Peyer's patch (tissue), 4 donors: Measurements from ENCODE around the gene KLHL41. TPM values are rescaled to one million over a fixed set of nuclear protein-coding genes. Genes with fewer than 3 reads are reported as not detected.

Experiments
- DNase-seq, 3 donors: peaks; one replicate each; pipeline ENCODE4 v3.0.0-alpha.2; 2017 to 2019
- H3K27ac ChIP-seq, 4 donors: fragments of 200-600 bp; sonication (generic); one replicate each; pipeline ENCODE4 v1.5.1; 2016 to 2019
- H3K27me3 ChIP-seq, 2 donors: fragments of 200-600 bp; sonication (generic); one replicate each; pipeline ENCODE4 v1.5.1; 2019
- H3K36me3 ChIP-seq, 3 donors: fragments of 200-600 bp; sonication (generic); one replicate each; pipeline ENCODE4 v1.5.1; 2016 to 2019
- H3K4me1 ChIP-seq, 4 donors: fragments of 200-600 bp; sonication (generic); one replicate each; pipeline ENCODE4 v1.5.1; 2016 to 2019
- H3K4me3 ChIP-seq, 4 donors: fragments of 200-600 bp; sonication (generic); 1 replicate in 3 of 4; 2 replicates in 1 of 4; pipeline ENCODE4 v1.5.1; 2016 to 2019; ENCODE audit warnings: mild to moderate bottlenecking in 1 of 4
- H3K9me3 ChIP-seq, 4 donors: fragments of 200-600 bp; sonication (generic); one replicate each; pipeline ENCODE4 v1.5.1; 2016 to 2019; ENCODE audit warnings: mild to moderate bottlenecking in 1 of 4
- POLR2A ChIP-seq, 2 donors: fragments of 450-650 bp; IDR thresholded peaks; one replicate each; pipeline ENCODE4 v1.5.1; 2017; ENCODE audit warnings: antibody characterized with exemption in 2 of 2, mild to moderate bottlenecking in 2 of 2, moderate library complexity in 2 of 2
- total RNA-seq, 4 donors: library from RNA; depleted of rRNA; stranded (reverse); fragments of >200 nt; gene quantifications; one replicate each; pipeline ENCODE4 v1.1.0, GENCODE V29; 2016
- TF ChIP-seq, protein P1 (sequence below), 6 experiments: fragments of 450-650 bp in 4 of 6; fragments of 200-600 bp in 2 of 6; sonication (generic) in 1 of 6; IDR thresholded peaks; one replicate each; pipeline ENCODE4 v1.5.1; 2017 to 2019; ENCODE audit warnings: antibody characterized with exemption in 6 of 6, mild to moderate bottlenecking in 3 of 6, moderate library complexity in 1 of 6

Gene KLHL41
- total RNA-seq, 4 donors from 2014 or later, result 0.67 TPM; not detected in 3

DNA sequence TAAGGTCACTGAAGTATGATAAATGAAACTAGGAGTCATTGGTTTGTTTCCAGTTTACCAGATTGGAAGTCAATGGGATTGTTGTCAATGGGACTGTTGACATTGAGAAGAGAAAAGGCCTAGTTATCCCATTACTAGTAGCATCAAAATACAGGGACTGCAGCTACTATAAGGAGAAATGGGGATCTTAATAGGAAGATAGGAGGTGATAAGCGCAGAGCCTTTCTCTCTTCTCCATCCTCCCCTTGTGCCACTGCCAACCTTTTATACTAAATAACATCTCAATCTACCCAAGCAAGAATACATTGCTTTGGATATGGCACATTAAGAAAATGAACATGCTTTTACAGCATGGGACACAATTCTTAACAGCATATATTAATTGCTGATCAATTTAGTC, 40.7 kb upstream of the KLHL41 start:
- no peak overlapping the region for H3K4me3 ChIP-seq
- no peak for DNase-seq
- H3K9me3 ChIP-seq, result no peaks in the 10 kb centered on the region
- TF ChIP-seq, protein P1, sequence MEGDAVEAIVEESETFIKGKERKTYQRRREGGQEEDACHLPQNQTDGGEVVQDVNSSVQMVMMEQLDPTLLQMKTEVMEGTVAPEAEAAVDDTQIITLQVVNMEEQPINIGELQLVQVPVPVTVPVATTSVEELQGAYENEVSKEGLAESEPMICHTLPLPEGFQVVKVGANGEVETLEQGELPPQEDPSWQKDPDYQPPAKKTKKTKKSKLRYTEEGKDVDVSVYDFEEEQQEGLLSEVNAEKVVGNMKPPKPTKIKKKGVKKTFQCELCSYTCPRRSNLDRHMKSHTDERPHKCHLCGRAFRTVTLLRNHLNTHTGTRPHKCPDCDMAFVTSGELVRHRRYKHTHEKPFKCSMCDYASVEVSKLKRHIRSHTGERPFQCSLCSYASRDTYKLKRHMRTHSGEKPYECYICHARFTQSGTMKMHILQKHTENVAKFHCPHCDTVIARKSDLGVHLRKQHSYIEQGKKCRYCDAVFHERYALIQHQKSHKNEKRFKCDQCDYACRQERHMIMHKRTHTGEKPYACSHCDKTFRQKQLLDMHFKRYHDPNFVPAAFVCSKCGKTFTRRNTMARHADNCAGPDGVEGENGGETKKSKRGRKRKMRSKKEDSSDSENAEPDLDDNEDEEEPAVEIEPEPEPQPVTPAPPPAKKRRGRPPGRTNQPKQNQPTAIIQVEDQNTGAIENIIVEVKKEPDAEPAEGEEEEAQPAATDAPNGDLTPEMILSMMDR (IDR thresholded peaks at IDR 0.05), result no peak
- TF ChIP-seq POLR2A (IDR thresholded peaks at IDR 0.05), result no peak
- H3K27me3 ChIP-seq, result no peaks in the 10 kb centered on the region
- no peaks in the 10 kb centered on the region for H3K4me1 ChIP-seq
- no peak overlapping the region for H3K27ac ChIP-seq
- no peaks in the 10 kb centered on the region for H3K36me3 ChIP-seq

DNA sequence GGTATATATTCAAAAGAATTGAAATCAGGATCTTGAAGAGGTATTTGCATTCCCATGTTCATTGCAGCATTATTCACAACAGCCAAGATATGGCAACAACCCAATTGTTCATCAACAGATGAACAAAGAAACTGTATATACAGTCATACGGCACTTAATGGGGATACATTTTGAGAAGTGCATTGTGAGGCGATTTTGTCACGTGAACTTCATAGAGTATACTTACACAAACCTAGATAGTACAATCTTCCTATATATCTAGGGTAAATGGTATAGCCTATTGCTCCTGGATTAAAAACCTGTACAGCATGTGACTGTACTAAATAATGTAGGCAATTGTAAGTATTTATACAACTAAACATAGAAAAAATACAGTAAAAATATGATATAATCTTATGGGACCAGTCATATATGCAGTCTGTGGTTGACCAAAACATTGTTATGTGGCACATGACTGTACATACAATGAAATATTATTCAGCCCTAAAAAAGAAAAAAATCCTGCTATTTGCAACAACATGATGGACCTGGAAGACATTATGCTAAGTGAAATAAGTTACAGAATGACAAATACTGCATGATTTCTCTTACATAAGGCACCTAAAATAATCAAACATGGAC, 39.4 kb upstream of the KLHL41 start:
- Histone ChIP-seq H3K4me3 (no peak overlapping the region), H3K36me3 (no peaks in the 10 kb centered on the region), H3K9me3 (no peaks in the 10 kb centered on the region), H3K27ac (no peak overlapping the region), H3K27me3 (no peaks in the 10 kb centered on the region), H3K4me1 (no peaks in the 10 kb centered on the region)
- TF ChIP-seq, protein P1 (IDR thresholded peaks at IDR 0.05), result no peak
- TF ChIP-seq POLR2A (IDR thresholded peaks at IDR 0.05), result no peak
- no peak for DNase-seq

DNA sequence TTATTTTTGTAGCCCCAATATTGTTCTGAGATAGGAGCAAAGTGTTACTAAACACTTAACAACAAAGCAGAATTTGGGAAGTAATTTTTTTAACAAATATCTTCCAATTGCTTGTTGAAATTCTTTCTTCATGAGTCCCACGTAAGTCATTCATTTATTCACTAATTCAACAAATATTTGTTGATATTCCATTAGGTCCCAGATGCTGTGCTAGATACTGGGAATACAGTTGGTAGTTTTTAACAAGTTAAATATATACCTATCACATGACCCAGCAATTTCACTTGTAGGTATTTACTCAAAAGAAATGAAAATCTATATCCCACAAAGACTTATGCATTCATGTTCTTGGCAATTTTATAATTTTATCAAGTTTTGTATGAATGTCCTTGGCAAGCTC, 37.3 kb upstream of the KLHL41 start:
- Histone ChIP-seq H3K9me3 (no peaks in the 10 kb centered on the region), H3K27me3 (no peaks in the 10 kb centered on the region), H3K4me3 (no peak overlapping the region), H3K27ac (no peak overlapping the region), H3K4me1 (no peaks in the 10 kb centered on the region), H3K36me3 (no peaks in the 10 kb centered on the region)
- TF ChIP-seq POLR2A (IDR thresholded peaks at IDR 0.05), result no peak
- TF ChIP-seq, protein P1 (IDR thresholded peaks at IDR 0.05), result no peak
- no peak for DNase-seq

DNA sequence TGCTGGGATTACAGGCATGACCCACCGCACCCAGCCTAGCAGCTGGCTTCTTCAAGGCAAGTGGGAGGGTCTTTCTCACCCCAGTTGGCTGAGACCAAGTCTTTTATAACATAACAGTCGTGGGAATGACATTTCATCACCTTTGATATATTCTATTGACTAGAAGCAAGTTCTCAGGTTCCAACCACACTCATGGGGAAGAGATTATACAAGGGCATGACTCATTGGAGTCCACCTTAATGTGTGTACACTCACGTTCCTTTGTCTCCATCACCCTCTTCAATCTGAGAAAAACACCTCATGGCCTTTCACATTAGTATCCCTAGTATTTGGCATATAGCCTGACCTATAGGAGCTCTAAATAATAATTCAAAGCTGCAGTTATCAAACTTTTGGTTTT, 33.0 kb upstream of the KLHL41 start:
- Histone ChIP-seq H3K4me3 (no peak overlapping the region), H3K9me3 (no peaks in the 10 kb centered on the region), H3K27me3 (no peaks in the 10 kb centered on the region), H3K4me1 (peaks cover 0 to 6% (median 0%) of the 10 kb centered on the region in 4 donors), H3K36me3 (no peaks in the 10 kb centered on the region), H3K27ac (no peak overlapping the region)
- TF ChIP-seq, protein P1 (IDR thresholded peaks at IDR 0.05), result no peak
- TF ChIP-seq POLR2A (IDR thresholded peaks at IDR 0.05), result no peak
- no peak for DNase-seq

DNA sequence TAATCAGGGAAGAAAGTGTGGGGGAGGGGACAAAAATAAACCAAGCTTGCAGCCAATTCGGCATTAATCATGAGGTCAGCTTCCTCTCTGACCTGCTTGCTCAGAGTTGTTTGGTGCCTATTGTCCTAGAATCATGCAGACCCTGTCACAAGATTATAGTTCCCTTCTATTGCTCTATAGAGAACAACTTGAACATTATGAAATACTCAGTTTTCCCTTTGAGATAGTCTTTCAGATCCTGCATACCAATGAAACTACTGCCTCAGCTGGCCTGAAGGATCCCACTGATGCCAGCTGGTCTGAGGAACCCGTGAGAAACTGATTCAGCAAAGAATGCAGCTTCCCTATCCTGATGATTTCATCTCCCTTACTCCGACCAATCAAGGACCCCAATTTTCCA, 31.2 kb upstream of the KLHL41 start:
- no peaks in the 10 kb centered on the region for H3K36me3 ChIP-seq
- DNase-seq, result peak in 1 of 3 donors; percentile 45
- TF ChIP-seq, protein P1 (IDR thresholded peaks at IDR 0.05), result no peak
- no peak for TF ChIP-seq POLR2A (IDR thresholded peaks at IDR 0.05)
- no peaks in the 10 kb centered on the region for H3K9me3 ChIP-seq
- H3K4me1 ChIP-seq, result peaks cover 0 to 6% (median 0%) of the 10 kb centered on the region in 4 donors
- H3K27ac ChIP-seq, result peak overlapping the region in 1 of 4 donors; percentile 68
- H3K27me3 ChIP-seq, result no peaks in the 10 kb centered on the region
- H3K4me3 ChIP-seq, result no peak overlapping the region
